ENCODE measurements around the gene DTNBP1.

The DTNBP1 gene

DNA sequence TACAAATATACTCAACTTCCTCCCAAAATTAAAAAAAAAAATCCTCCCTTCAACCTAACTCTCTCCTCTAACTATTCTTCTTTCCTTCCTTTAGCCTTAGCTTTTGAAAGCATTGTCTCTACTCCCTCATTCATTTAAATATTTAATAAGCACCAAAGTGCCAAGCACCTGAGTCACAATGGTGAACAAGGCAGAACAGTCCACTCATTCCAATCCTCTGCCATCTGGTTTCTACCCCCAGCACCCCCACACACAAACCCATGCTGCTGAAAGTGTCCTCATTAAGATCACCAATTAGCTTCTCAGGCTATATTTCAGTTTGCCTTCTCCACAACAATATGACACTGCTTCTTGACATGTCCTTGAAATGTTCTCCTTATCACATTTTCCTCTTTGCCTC, 76.3 kb downstream of the DTNBP1 start:
- no peak for DNase-seq

DNA sequence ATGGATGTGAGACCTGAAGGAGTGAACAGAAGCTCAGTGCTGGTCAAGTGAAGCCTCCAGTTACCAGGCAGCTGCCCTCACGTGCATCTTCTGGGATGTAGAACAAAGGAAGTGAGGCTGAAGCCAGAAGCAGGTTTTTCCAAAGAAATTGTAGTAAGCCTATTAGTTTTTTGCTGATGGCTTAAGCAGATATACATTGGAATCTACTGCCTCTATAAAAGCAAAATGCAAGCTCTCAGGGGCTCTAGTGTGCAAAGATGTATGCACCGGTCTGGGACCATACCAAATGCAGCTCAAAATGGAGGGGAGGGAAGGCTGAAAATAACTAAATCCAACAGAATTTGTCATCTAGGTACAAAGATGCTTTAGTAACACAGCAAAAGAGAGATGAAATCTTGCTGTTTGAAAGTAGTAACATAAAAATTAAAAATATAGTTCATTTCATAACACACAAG, 77.0 kb downstream of the DTNBP1 start:
- no peak for DNase-seq

GRCh38 chr6:15582499-15582898, 80.3 kb downstream of the DTNBP1 start:
- no peak for DNase-seq

- DNase-seq = no peak
Measured at GRCh38 chr6:15581751-15582150, 81.1 kb downstream of the DTNBP1 start.

DNA sequence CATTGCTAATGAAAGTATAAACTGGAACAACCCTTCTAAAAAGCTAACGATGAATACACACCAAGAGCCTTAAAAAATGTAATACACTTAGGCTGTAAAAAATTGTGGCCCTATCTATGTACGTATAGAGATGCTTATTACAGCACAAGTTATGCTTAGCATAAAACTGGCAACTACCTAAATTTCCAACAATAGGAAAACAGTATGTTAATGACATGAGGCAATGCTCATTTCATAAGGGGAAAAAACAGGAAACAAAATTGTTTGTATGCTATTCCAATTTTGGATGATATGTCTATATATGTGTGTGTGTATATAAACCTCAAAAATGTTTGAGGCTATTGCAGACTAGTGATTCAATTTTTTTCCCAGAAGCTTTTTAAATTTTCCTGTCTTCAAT, 82.5 kb downstream of the DTNBP1 start:
- no peak for DNase-seq

- DNase-seq = no peak
Measured at GRCh38 chr6:15578716-15579391, 84.0 kb downstream of the DTNBP1 start.

- no peak for DNase-seq
Measured at GRCh38 chr6:15577550-15578171, 85.2 kb downstream of the DTNBP1 start.

DNA sequence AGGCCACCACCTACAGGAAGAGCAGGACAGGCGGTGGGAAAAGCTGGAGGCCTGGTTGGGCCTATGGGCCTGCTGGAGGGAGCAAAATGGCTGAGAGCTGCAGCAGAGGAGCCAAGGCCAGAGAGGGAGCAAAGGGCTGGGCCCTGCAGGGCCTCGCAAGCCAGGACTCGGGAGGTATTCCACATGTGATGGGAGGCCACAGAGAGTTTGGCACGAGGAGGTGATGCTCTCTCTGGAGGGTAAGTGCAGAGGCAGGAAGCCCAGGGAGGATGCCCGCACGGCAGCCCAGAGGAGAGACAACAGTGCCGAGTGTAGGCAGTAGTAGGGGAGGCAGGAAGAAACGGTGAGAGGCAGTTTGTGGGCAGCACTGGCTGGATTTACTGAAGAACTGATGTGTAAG, 85.7 kb downstream of the DTNBP1 start:
- no peak for DNase-seq

- no peak for DNase-seq
Measured at GRCh38 chr6:15575357-15576033, 87.3 kb downstream of the DTNBP1 start.

GRCh38 chr6:15574486-15574885, 88.3 kb downstream of the DTNBP1 start:
- no peak for DNase-seq

DNA sequence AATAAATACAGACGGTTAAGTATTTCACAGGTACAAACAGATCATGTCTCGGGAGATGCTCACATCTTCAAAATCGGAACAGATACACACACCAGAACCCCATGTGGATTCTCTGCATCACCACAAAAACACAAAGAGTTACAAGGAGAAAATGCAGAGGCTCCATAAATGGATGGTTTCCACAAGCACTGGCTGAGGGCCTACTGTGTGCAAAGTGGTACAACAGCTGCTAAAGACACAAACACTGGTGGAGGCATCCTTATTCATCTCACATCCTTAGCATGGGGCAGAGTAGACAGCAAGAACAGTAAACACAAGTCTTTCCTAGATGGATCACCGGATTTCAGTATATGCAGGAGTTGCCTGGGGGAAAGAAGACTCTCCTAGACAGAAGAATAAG, 88.8 kb downstream of the DTNBP1 start:
- DNase-seq = no peak

DNA sequence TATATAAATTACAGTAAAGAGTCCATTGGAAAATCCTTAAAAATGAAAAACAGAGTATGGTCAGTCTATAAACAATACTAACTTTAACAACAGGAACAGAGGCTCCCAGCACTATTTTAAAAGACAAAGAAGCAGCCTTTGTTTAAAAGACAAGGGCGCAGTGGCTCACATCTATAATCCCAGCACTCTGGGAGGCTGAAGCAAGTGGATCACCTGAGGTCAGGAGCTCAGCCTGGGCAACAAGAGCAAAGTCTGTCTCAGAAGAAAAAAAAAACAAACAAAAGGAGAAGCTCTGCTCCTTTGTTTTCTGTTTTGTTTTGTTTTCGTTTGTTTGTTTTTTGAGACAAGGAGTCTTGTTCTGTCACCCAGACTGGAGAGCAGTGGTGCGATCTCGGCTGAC, 89.4 kb downstream of the DTNBP1 start:
- DNase-seq = no peak

- no peak for DNase-seq
Measured at GRCh38 chr6:15572296-15573016, 90.4 kb downstream of the DTNBP1 start.

DNA sequence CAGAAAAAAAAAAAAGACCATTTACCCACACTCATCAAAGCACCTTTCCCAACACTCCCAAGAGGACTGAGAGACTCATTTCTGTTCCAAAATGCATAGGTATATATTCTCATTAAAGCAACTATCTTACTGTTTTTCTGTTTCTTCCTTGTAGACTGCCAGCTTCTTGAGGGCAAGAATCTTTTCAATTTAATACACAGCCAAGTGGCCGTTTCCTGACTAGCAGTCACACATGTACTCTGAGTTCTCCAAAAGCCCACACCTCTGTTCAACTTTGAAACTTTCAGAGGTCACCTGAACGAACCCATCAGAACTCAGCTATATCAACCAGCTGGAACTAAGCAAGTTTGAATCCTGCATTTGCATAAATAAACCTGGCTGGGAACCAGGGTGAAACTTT, 92.7 kb downstream of the DTNBP1 start:
- DNase-seq = no peak

GRCh38 chr6:15569035-15569995, 93.5 kb downstream of the DTNBP1 start:
- DNase-seq = no peak

- no peak for DNase-seq
Measured at GRCh38 chr6:15562977-15563376, 99.9 kb downstream of the DTNBP1 start.

DNA sequence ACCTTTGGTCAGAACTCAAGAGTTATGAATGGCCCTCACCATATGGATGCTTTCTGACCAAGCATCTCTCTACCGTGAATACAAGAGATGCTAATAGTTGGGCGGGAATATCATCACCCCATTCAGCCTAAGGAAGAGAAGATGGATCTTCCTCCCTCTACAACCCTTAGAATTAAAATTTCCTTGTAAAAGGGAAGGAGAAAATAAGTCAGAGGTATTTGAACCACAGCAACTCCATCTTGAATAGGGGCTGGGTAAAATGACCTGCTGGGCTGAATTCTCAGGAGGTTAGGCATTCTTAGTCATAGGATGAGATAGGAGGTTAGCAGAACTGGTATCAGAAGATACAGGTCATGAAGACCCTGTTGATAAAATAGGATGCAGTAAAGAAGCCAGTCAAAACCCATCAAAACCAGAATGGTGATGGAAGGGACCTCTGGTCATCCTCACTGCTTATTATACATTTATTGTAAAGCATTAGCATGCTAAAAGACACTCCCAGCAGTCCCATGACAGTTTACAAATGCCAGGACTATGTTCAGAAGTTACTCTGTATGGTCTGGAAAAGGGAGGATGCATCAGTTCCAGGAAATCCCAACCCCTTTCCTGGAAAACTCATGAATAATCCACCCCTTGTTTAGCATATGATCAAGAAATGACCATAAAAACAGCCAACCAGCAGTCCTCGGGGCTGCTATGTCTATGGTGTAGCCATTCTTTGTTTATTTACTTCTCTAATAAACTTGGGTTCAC, 101.2 kb downstream of the DTNBP1 start:
- no peak for DNase-seq

GRCh38 chr6:15560713-15561112, 102.1 kb downstream of the DTNBP1 start:
- no peak for DNase-seq

DNA sequence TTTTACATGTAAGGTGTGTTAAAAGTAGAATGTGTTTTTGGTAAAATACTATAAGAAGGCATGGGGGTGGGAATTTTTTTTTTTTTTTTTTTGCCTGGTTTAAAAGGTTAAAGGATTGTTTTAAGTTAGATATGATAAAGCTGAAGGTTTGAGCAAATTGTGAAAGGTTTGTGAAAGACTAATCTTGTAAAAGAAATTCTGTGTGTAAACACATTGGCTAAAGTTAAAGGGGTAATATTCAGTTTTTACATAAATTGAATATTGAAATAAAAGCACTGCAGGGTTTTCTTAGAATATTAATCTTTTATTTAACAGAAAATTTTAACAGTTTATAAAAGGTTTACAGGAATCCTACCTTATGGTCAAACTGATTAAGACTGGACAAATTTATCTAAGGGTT, 105.7 kb downstream of the DTNBP1 start:
- DNase-seq = no peak

DNA sequence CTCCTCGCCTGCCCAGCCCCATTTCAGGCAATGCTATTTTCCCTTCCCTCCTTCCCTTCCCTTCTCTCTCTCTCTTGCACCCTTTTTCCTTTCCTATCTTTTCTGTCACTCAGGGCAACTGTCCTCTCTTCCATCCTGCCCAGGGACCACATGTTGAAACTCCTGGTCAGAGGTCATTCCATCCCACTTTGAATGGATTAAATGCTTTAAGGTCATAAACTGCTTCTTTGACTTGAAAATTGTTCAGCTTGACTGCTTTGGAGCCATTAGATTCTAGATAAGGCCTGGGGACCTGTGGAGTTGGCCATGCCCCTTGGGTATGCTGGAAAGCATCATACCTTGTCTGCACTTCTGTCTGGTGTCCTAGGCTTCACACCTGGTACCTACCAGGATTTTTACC, 106.1 kb downstream of the DTNBP1 start:
- no peak for DNase-seq

Measured in KG1 (cell line).